HepG2 (cell line): ENCODE measurements around the gene OGFOD3. TPM values are rescaled to one million over a fixed set of nuclear protein-coding genes. Genes with fewer than 3 reads are reported as not detected.

Source experiments
- AGO2 ChIP-seq: fragments of 200-400 bp; formaldehyde crosslinking; optimal IDR thresholded peaks from 2 replicates; pipeline ENCODE3; 2017; ENCODE audit warnings: mild to moderate bottlenecking, low read depth, low read length, moderate library complexity
- ARHGAP35 ChIP-seq: sonication (generic); formaldehyde crosslinking; IDR thresholded peaks from 2 replicates; pipeline ENCODE4 v1.9.0; 2022; ENCODE audit warnings: mild to moderate bottlenecking, inconsistent platforms, moderate library complexity, missing genetic modification reagents, borderline replicate concordance
- CREB3 ChIP-seq: sonication (generic); formaldehyde crosslinking; IDR thresholded peaks from 2 replicates; pipeline ENCODE4 v1.5.0; 2020; ENCODE audit warnings: missing genetic modification reagents
- DBP ChIP-seq: sonication (generic); formaldehyde crosslinking; IDR thresholded peaks from 2 replicates; pipeline ENCODE4 v1.4.0; 2020; ENCODE audit warnings: missing genetic modification reagents; ENCODE audit errors: not compliant biosample characterization
- GZF1 ChIP-seq: sonication (generic); formaldehyde crosslinking; IDR thresholded peaks from 2 replicates; pipeline ENCODE4 v1.5.1; 2020; ENCODE audit warnings: mild to moderate bottlenecking, missing genetic modification reagents
- PBX2 ChIP-seq: IDR thresholded peaks from 2 replicates; pipeline ENCODE4 v1.6.1; 2016; ENCODE audit warnings: control low read depth
- PITX1 ChIP-seq: sonication (generic); formaldehyde crosslinking; IDR thresholded peaks from 2 replicates; pipeline ENCODE4 v1.5.1; 2020; ENCODE audit warnings: mild to moderate bottlenecking, missing genetic modification reagents
- POLR2AphosphoS5 ChIP-seq: IDR thresholded peaks from 2 replicates; pipeline ENCODE4 v1.6.1; 2012; ENCODE audit warnings: low read depth, low read length
- PRDM4 ChIP-seq: sonication (generic); formaldehyde crosslinking; IDR thresholded peaks from 2 replicates; pipeline ENCODE4 v1.9.0; 2021; ENCODE audit warnings: missing genetic modification reagents, borderline replicate concordance
- SCMH1 ChIP-seq: sonication (generic); formaldehyde crosslinking; IDR thresholded peaks from 2 replicates; pipeline ENCODE4 v1.9.0; 2021; ENCODE audit warnings: missing genetic modification reagents, mild to moderate bottlenecking, borderline replicate concordance
- SMARCE1 ChIP-seq: fragments of 450-650 bp; IDR thresholded peaks from 2 replicates; pipeline ENCODE4 v1.6.1; 2017; ENCODE audit warnings: borderline replicate concordance
- ZKSCAN5 ChIP-seq: sonication (generic); formaldehyde crosslinking; IDR thresholded peaks from 2 replicates; pipeline ENCODE4 v1.5.1; 2020; ENCODE audit warnings: mild to moderate bottlenecking, missing genetic modification reagents
- ZMYM2 ChIP-seq: sonication (generic); formaldehyde crosslinking; IDR thresholded peaks from 2 replicates; pipeline ENCODE4 v1.8.0; 2022; ENCODE audit warnings: mild to moderate bottlenecking, missing genetic modification reagents
- ZNF281 ChIP-seq: sonication (generic); formaldehyde crosslinking; IDR thresholded peaks from 2 replicates; pipeline ENCODE4 v1.4.0; 2020; ENCODE audit warnings: missing genetic modification reagents, borderline replicate concordance
- ZNF362 ChIP-seq: sonication (generic); formaldehyde crosslinking; IDR thresholded peaks from 2 replicates; pipeline ENCODE4 v1.4.0; 2020; ENCODE audit warnings: missing genetic modification reagents, mild to moderate bottlenecking, borderline replicate concordance
- ZNF383 ChIP-seq: sonication (generic); formaldehyde crosslinking; IDR thresholded peaks from 2 replicates; pipeline ENCODE4 v1.4.0; 2020; ENCODE audit warnings: missing genetic modification reagents, mild to moderate bottlenecking, borderline replicate concordance
- ZNF530 ChIP-seq: sonication (generic); formaldehyde crosslinking; IDR thresholded peaks from 2 replicates; pipeline ENCODE4 v1.5.0; 2020; ENCODE audit warnings: low read depth, mild to moderate bottlenecking, missing genetic modification reagents
- ZNF615 ChIP-seq: sonication (generic); formaldehyde crosslinking; IDR thresholded peaks from 2 replicates; pipeline ENCODE4 v1.5.0; 2020; ENCODE audit warnings: mild to moderate bottlenecking, missing genetic modification reagents, borderline replicate concordance
- ZNF766 ChIP-seq: sonication (generic); formaldehyde crosslinking; IDR thresholded peaks from 2 replicates; pipeline ENCODE4 v1.5.0; 2020; ENCODE audit warnings: missing genetic modification reagents, borderline replicate concordance
- polyA plus RNA-seq, 8 experiments: library from polyadenylated mRNA; depleted of rRNA in 3 of 8; stranded (reverse) in 7 of 8; unstranded in 1 of 8; fragments of >200 nt; fragmentation: Illumina TruSeq in 4 of 8; extraction: Trizol in 4 of 8; gene quantifications; 2 replicates each; pipeline versions ENCODE4 v1.2.1 to v1.2.3, GENCODE V29; 2011 to 2016; ENCODE audit warnings: low read depth in 4 of 8, missing spikeins in 1 of 8, mixed read lengths in 1 of 8; ENCODE audit not compliant: insufficient read depth in 1 of 8
- total RNA-seq, 5 experiments: library from RNA; depleted of rRNA; stranded (reverse); fragments of >200 nt; fragmentation: Illumina TruSeq; extraction: Trizol; gene quantifications; 2 replicates each; pipeline ENCODE4 v1.2.3, GENCODE V29; 2016; ENCODE audit warnings: low read depth in 1 of 5

The OGFOD3 gene
- total and polyA plus RNA-seq, 2 of the 13 experiments (the other 11 are each of a cell fraction or from before 2014, with no cell fraction given): 40.0 to 42.1 TPM

- TF ChIP-seq ZNF383 (CRISPR knock-in tag) (no peak), ZNF766 (peak; percentile 96; the same call in 1 of the 2 replicates), ZKSCAN5 (CRISPR knock-in tag) (no peak), ZNF281 (peak; percentile 81), PBX2 (no peak), ZNF530 (CRISPR knock-in tag) (peak; percentile 95; the same call in 1 of the 2 replicates), CREB3 (CRISPR knock-in tag) (peak; percentile 99), ARHGAP35 (peak; percentile 93), GZF1 (CRISPR knock-in tag) (peak; percentile 76), DBP (CRISPR knock-in tag) (peak; percentile 98), PRDM4 (peak; percentile 95), SCMH1 (CRISPR knock-in tag) (0 out of 2 replicates have a peak, but pooled peaks have one; percentile 36), ZNF362 (CRISPR knock-in tag) (no peak), ZNF615 (CRISPR knock-in tag) (peak; percentile 83; the same call in 1 of the 2 replicates), POLR2AphosphoS5 (no peak), AGO2 (peak; percentile 17), PITX1 (CRISPR knock-in tag) (peak; percentile 87), ZMYM2 (CRISPR knock-in tag) (no peak), SMARCE1 (no peak)
Observed at GRCh38 chr17:82414548-82415281, 3.7 kb downstream of the OGFOD3 start (continued).
